ENCODE measurements around the gene DCLRE1A. TPM values are rescaled to one million over a fixed set of nuclear protein-coding genes. Genes with fewer than 3 reads are reported as not detected.

The DCLRE1A gene
- total and polyA plus RNA-seq, 2 donors (not counting 1 experiment from before 2014, with no cell fraction given): 1.4 to 2.4 TPM

DNA sequence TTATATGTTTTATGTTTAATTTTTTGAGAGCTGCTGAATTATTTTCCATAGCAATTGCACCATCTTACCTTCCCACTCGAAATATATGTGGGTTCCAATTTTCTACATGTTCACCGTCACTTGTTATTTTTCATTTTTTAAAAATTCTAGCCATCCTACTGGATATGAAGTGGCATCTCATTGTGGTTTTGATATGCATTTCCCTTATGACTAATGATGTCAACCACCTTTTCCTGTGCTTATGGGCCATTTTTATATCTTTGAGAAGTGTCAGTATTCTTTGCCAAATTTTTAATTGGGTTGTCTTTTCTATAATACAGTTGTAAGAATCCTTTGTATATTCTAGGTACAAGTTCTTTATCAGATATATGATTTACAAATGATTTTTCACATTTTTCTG is 28.4 kb upstream of the DCLRE1A start:
- no peak for TF ChIP-seq CTCF (IDR thresholded peaks at IDR 0.05)
- TF ChIP-seq EZH2 (IDR thresholded peaks at IDR 0.05; ENCODE audit: borderline replicate concordance, insufficient read depth, low read depth, low read length, poor library complexity, severe bottlenecking): no peak
- DNase-seq (no peak), ATAC-seq (ENCODE audit: low read depth) (no peak)
- no peaks in the 10 kb centered on the region for H3K9me3 Mint-ChIP-seq (ENCODE audit: insufficient read depth)
- Histone ChIP-seq H3K9ac (ENCODE audit: low read length) (no peak overlapping the region), H3K4me3 (ENCODE audit: control extremely low read depth in 1 of 5, extremely low read depth in 1 of 5, insufficient read depth in 1 of 5, low read depth in 2 of 5, low read length in 4 of 5) (no peak overlapping the region), H3K27me3 (replicated peaks in 1 of 4; ENCODE audit: control extremely low read depth in 1 of 4, control insufficient read depth in 3 of 4, insufficient read depth in 4 of 4, low read length in 3 of 4) (no peaks in the 10 kb centered on the region), H3K79me2 (ENCODE audit: control insufficient read depth, insufficient read depth, low read length) (no peaks in the 10 kb centered on the region), H3K4me1 (ENCODE audit: control insufficient read depth in 2 of 2, insufficient read depth in 2 of 2, low read length in 2 of 2) (peaks cover 0 to 9% of the 10 kb centered on the region in 2 donors), H3K4me2 (replicated peaks; ENCODE audit: low read depth, low read length, poor library complexity, severe bottlenecking) (no peak overlapping the region), H4K20me1 (ENCODE audit: control insufficient read depth, insufficient read depth, low read length, poor library complexity, severe bottlenecking) (no peaks in the 10 kb centered on the region), H3K9me3 (ENCODE audit: control extremely low read depth in 1 of 3, control insufficient read depth in 2 of 3, insufficient read depth in 1 of 3, low read length in 2 of 3) (no peaks in the 10 kb centered on the region), H2AFZ (ENCODE audit: insufficient read depth, low read depth, low read length, poor library complexity, severe bottlenecking) (no peak overlapping the region), H3K36me3 (replicated peaks in 1 of 2; ENCODE audit: control extremely low read depth in 1 of 2, control insufficient read depth in 1 of 2, extremely low read depth in 1 of 2, insufficient read depth in 2 of 2, low read length in 1 of 2) (peaks cover 13 to 21% of the 10 kb centered on the region in 2 experiments), H3K27ac (ENCODE audit: low read length in 2 of 2) (no peak overlapping the region)
- H3K4me1 Mint-ChIP-seq: peaks cover 10% of the 10 kb centered on the region
- ChIA-PET POLR2A (no interaction called here), CTCF (no interaction called here)
- H3K4me3 Mint-ChIP-seq: no peak overlapping the region
- no CpG with 5 or more reads among the region's 2 CpGs for WGBS (ENCODE audit: insufficient coverage)
- intact Hi-C loops (cut with micrococcal nuclease): no loop called here
- H3K27ac Mint-ChIP-seq: no peak overlapping the region
- no peaks in the 10 kb centered on the region for H3K27me3 Mint-ChIP-seq

DNA sequence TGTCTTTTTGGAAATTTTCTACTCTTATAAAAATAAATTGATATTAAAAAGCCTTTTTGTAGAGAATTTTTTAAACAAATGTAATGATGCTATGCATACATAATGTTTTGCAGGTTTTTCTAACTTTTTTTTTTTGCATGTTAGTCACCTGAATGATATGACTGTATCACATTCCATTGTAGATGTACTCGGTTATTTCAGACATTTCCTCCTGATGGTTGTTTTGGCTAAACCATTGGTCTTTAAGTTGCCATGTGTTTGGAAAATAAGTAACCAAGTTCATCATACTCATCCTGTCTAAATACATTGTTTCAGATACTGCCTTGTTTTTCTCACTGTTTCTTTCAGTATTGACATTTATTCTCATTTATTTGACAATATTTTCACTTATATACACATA is 26.4 kb upstream of the DCLRE1A start:
- POLR2A ChIA-PET: no interaction called here
- CTCF ChIA-PET: no interaction called here
- no peak overlapping the region for H3K27ac Mint-ChIP-seq

More for the DNA sequence above, 26.4 kb upstream of the DCLRE1A start:
- WGBS (ENCODE audit: insufficient coverage): no CpG with 5 or more reads among the region's 1 CpG
- Histone ChIP-seq H3K9me3 (ENCODE audit: control extremely low read depth in 1 of 3, control insufficient read depth in 2 of 3, insufficient read depth in 1 of 3, low read length in 2 of 3) (no peaks in the 10 kb centered on the region), H3K27ac (ENCODE audit: low read length in 2 of 2) (no peak overlapping the region), H3K4me3 (ENCODE audit: control extremely low read depth in 1 of 5, extremely low read depth in 1 of 5, insufficient read depth in 1 of 5, low read depth in 2 of 5, low read length in 4 of 5) (no peak overlapping the region), H3K9ac (ENCODE audit: low read length) (no peak overlapping the region), H3K79me2 (ENCODE audit: control insufficient read depth, insufficient read depth, low read length) (peaks cover 6% of the 10 kb centered on the region), H4K20me1 (ENCODE audit: control insufficient read depth, insufficient read depth, low read length, poor library complexity, severe bottlenecking) (no peaks in the 10 kb centered on the region), H3K27me3 (replicated peaks in 1 of 4; ENCODE audit: control extremely low read depth in 1 of 4, control insufficient read depth in 3 of 4, insufficient read depth in 4 of 4, low read length in 3 of 4) (no peaks in the 10 kb centered on the region), H3K36me3 (replicated peaks in 1 of 2; ENCODE audit: control extremely low read depth in 1 of 2, control insufficient read depth in 1 of 2, extremely low read depth in 1 of 2, insufficient read depth in 2 of 2, low read length in 1 of 2) (peaks cover 13% of the 10 kb centered on the region in 2 experiments), H2AFZ (ENCODE audit: insufficient read depth, low read depth, low read length, poor library complexity, severe bottlenecking) (no peak overlapping the region), H3K4me1 (ENCODE audit: control insufficient read depth in 2 of 2, insufficient read depth in 2 of 2, low read length in 2 of 2) (peaks cover 0 to 9% of the 10 kb centered on the region in 2 donors), H3K4me2 (replicated peaks; ENCODE audit: low read depth, low read length, poor library complexity, severe bottlenecking) (no peak overlapping the region)
- Mint-ChIP-seq H3K4me1 (peaks cover 12% of the 10 kb centered on the region), H3K9me3 (ENCODE audit: insufficient read depth) (no peaks in the 10 kb centered on the region), H3K4me3 (no peak overlapping the region), H3K27me3 (no peaks in the 10 kb centered on the region)
- DNase-seq (no peak), ATAC-seq (ENCODE audit: low read depth) (no peak)
- TF ChIP-seq EZH2 (IDR thresholded peaks at IDR 0.05; ENCODE audit: borderline replicate concordance, insufficient read depth, low read depth, low read length, poor library complexity, severe bottlenecking) (no peak), CTCF (IDR thresholded peaks at IDR 0.05) (no peak)
- intact Hi-C loops (cut with micrococcal nuclease): no loop called here

Data from B cell (primary cell).